ENCODE measurements around the gene SLC2A5.

SLC2A5 gene

GRCh38 chr1:9016455-9016854 lies 53.0 kb downstream of the SLC2A5 start:
- H3K27ac ChIP-seq = no peak overlapping the region
- H3K27me3 ChIP-seq (replicated peaks) = no peaks in the 10 kb centered on the region
- no peak for TF ChIP-seq CTCF (IDR thresholded peaks at IDR 0.05; ENCODE audit: low read depth, low read length, missing control alignments)
- no peaks in the 10 kb centered on the region for H3K36me3 ChIP-seq (replicated peaks)
- in situ Hi-C loops (cut with HindIII; ENCODE audit: low pct_ligation_motif_present, low sequenced_read_pairs) = no loop called here
- no peak for DNase-seq
- H3K4me3 ChIP-seq (ENCODE audit: low read depth, low read length) = no peak overlapping the region

GRCh38 chr1:9014475-9015375 lies 54.7 kb downstream of the SLC2A5 start:
- no peak for DNase-seq
- no peak for TF ChIP-seq CTCF (IDR thresholded peaks at IDR 0.05; ENCODE audit: low read depth, low read length, missing control alignments)
- Histone ChIP-seq H3K4me3 (ENCODE audit: low read depth, low read length) (no peak overlapping the region), H3K36me3 (replicated peaks) (no peaks in the 10 kb centered on the region), H3K27me3 (replicated peaks) (no peaks in the 10 kb centered on the region), H3K27ac (no peak overlapping the region)
- in situ Hi-C loops (cut with HindIII; ENCODE audit: low pct_ligation_motif_present, low sequenced_read_pairs) = no loop called here

GRCh38 chr1:9013819-9014218 lies 55.6 kb downstream of the SLC2A5 start:
- no peaks in the 10 kb centered on the region for H3K27me3 ChIP-seq (replicated peaks)
- DNase-seq = no peak
- H3K36me3 ChIP-seq (replicated peaks) = no peaks in the 10 kb centered on the region
- no peak overlapping the region for H3K27ac ChIP-seq
- no peak for TF ChIP-seq CTCF (IDR thresholded peaks at IDR 0.05; ENCODE audit: low read depth, low read length, missing control alignments)
- in situ Hi-C loops (cut with HindIII; ENCODE audit: low pct_ligation_motif_present, low sequenced_read_pairs) = no loop called here
- no peak overlapping the region for H3K4me3 ChIP-seq (ENCODE audit: low read depth, low read length)

GRCh38 chr1:9010781-9011323 lies 58.6 kb downstream of the SLC2A5 start:
- H3K27me3 ChIP-seq (replicated peaks) = no peaks in the 10 kb centered on the region
- no peak overlapping the region for H3K4me3 ChIP-seq (ENCODE audit: low read depth, low read length)
- in situ Hi-C loops (cut with HindIII; ENCODE audit: low pct_ligation_motif_present, low sequenced_read_pairs) = no loop called here
- H3K36me3 ChIP-seq (replicated peaks) = no peaks in the 10 kb centered on the region
- no peak for DNase-seq
- H3K27ac ChIP-seq = no peak overlapping the region
- TF ChIP-seq CTCF (IDR thresholded peaks at IDR 0.05; ENCODE audit: low read depth, low read length, missing control alignments) = no peak

GRCh38 chr1:9009438-9010370 lies 59.7 kb downstream of the SLC2A5 start:
- Histone ChIP-seq H3K4me3 (ENCODE audit: low read depth, low read length) (no peak overlapping the region), H3K27ac (no peak overlapping the region), H3K27me3 (replicated peaks) (no peaks in the 10 kb centered on the region), H3K36me3 (replicated peaks) (no peaks in the 10 kb centered on the region)
- peak; percentile 86 for TF ChIP-seq CTCF (IDR thresholded peaks at IDR 0.05; ENCODE audit: low read depth, low read length, missing control alignments)
- in situ Hi-C loops (cut with HindIII; ENCODE audit: low pct_ligation_motif_present, low sequenced_read_pairs) = no loop called here
- DNase-seq = peak; percentile 37

All from brain microvascular endothelial cell (primary cell).